Measurements from ENCODE around the gene PLCL2. TPM values are rescaled to one million over a fixed set of nuclear protein-coding genes. Genes with fewer than 3 reads are reported as not detected.

Gene PLCL2
- total RNA-seq, 1 experiment from 2014 or later = 0.92 TPM

GRCh38 chr3:17138246-17139039 is 253.7 kb downstream of the PLCL2 start:
- Histone ChIP-seq H3K27me3 (replicated peaks; ENCODE audit: insufficient read depth, low read depth, low read length, poor library complexity) (no peaks in the 10 kb centered on the region), H3K4me3 (ENCODE audit: low read depth, low read length, poor library complexity, severe bottlenecking) (no peak overlapping the region), H3K4me1 (ENCODE audit: insufficient read depth, low read length, poor library complexity, severe bottlenecking) (no peaks in the 10 kb centered on the region), H3K9me3 (ENCODE audit: low read depth, low read length, poor library complexity, severe bottlenecking) (no peaks in the 10 kb centered on the region), H3K27ac (ENCODE audit: low read depth, low read length, poor library complexity, severe bottlenecking) (no peak overlapping the region), H3K36me3 (ENCODE audit: insufficient read depth, low read length, poor library complexity, severe bottlenecking) (no peaks in the 10 kb centered on the region)
- BruUV-seq (replicated peaks) = no TSS peak
- ChIA-PET CTCF (no interaction called here), POLR2A (ENCODE audit: low non-redundant PET) (no interaction called here)
- intact Hi-C loops (cut with micrococcal nuclease; ENCODE audit: unreplicated experiment) = no loop called here
- DNase-seq (ENCODE audit: low spot score) = no peak
- no peak for TF ChIP-seq CTCF (conservative IDR thresholded peaks at IDR 0.05; ENCODE audit: low read depth, low read length)
- no peak for TF ChIP-seq EZH2 (IDR thresholded peaks at IDR 0.05; ENCODE audit: borderline replicate concordance, low read depth, low read length, poor library complexity, severe bottlenecking)
